Amygdala (tissue), 56 donors: ENCODE measurements around the gene AK3.
"Not testable (repeated sequence)": the region's sequence is repeated elsewhere in the genome, so short reads cannot be mapped to it uniquely, and the experiment has no call there.

Source experiments
- DNase-seq, 56 donors: peaks; one replicate each; lab custom pipeline; 2025; lab: John Stamatoyannopoulos, UW

Gene AK3

DNA sequence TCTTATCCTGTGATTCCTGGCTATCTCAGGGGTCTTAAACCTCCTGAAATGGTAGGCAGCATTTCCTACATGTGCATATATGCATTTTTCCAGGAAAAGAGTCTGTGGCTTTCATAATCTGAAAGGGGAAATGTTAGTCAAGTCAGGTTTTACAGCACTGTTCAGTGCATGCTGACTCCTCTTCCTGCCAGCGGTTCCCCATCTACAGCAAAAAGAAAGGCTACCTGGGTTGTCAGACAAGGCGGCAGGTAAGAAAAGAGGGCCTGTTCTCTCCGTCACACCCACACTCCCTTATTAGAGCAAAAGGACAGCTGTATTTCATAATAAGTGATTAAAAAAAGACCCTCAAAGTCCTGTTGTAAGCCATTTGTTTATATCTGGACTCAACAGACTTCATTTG is 70.4 kb downstream of the AK3 start:
- no peak for DNase-seq

DNA sequence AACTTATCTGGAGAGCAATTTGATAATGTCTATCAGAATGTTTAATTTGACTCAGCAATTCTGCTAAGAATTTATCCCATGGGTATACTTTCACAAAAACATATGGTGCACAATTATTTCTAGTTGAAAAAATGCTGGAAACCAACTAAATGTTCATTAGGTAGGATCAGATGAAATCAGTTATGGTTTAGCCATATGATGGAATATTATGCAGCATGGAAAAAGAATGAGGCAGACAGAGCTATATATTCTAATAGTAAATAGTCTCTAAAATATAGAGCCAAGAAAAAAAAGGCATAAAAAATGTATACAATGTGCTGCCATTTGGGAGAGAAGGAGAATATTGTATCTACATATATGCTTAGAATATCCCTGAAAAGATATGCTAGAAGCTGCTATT is 71.1 kb downstream of the AK3 start:
- DNase-seq, result no peak

DNA sequence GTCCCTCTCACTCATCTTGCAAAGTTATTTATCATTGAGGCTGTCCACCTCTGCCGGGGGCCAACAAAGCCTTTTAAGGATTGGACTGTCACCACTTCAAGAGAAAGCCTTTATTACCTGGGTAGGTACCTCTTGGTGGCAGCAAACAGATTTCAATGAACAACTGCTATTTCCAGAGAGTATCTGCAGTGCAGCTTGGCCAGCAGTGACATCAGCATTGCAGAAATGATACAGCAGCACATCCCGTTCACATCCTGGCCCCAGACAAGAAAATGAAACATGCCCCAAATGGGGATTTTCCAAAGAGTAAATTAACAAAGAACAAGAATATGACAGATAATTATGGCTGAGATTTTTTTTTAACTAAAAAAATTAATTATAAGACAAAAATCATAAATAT is 72.4 kb downstream of the AK3 start:
- DNase-seq, result no peak

DNA sequence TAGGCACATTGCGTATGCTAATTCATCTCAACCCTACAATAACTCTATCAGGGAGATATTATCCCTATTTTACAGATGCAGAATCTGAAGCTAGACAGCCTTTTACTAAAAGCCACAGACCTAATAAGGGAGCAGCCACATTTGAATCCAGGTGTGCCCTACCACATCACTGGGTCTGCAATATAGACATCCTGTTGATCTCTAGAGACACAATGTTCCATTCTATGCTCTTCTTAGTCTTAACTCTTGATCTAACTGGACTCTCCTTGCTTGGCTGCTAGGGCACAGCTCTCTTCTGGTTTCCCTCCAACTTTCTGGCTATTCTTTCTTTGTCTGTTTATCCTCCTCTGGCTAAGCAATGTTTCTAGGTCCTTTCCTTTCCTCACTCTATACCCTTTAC is 73.3 kb downstream of the AK3 start:
- DNase-seq, result no peak

DNA sequence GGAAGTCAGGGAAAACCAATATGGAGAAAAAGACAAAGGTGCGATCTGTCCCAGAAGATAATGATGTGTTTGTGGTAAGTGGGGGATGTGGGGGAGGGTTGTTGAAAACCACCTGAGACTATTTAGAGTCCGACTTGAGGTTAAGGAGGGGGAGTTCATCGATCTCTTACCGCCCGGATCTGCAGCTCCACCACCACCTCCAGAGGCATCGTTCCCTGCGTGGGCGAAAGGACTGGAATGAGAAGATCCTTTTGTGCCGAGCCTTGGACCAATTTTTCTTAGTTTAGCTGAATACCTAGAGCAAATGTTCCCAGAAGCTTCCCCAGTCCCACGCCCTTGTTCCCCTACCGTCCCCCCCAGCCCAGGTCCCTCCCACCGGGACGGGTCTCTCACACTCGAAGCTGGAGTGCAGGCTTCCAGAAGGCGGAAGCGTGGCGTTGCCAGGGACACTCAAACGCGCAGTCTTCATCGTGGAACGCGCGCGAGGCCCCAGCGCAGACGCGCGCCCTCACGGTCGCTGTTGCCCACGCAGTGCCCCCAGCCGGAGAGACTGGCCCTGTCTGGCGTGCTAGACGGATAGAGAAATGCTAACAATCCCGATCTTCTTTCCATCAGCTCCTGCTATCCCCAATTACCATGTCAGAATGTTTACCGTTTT is 74.8 kb downstream of the AK3 start, which contains the start of gene SPATA6L:
SPATA6L (minus strand) TSS at position 439 of the 658 bp plus-strand sequence; CDS start at position 209, 230 bp downstream.
- DNase-seq, result peak in 52 of 56 donors; percentile 8 to 78 (median 44)

DNA sequence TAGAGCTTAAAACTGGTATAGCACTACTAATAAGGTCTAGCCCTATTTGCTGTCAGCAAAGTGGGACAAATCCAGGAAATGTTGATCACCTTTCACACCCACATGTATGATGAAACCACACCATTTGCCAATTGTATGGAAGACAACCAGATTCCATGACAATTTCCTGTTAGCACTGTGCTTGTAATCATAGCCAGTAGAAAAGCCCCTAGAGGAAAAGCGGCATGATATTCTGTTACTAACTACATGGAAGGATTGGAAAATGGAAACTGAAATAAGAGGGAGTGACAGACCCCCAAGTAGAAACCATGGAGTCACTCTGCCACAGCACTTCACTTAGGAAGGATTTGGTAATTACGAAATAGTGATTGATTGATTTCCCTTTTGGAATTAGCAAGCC is 75.6 kb downstream of the AK3 start:
- DNase-seq, result no peak

DNA sequence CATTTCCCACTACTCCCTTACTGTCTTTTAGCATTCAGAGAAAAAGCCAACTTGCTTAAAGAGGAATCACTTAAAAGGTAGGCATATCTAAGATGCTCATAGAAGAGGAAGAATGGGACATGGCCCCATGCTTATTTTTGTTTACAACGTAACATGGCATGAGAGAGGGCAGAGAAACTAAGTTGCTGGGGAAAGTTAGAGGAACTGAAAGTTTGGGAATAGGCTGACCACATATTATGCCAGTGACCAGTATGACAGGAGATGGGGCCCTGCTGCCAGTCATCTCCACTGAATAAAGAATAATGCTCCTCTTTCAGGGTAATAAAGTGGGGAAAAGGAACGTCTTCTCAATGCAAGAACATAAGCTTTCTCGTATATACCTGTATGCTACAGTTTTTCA is 77.0 kb downstream of the AK3 start:
- DNase-seq, result no peak

DNA sequence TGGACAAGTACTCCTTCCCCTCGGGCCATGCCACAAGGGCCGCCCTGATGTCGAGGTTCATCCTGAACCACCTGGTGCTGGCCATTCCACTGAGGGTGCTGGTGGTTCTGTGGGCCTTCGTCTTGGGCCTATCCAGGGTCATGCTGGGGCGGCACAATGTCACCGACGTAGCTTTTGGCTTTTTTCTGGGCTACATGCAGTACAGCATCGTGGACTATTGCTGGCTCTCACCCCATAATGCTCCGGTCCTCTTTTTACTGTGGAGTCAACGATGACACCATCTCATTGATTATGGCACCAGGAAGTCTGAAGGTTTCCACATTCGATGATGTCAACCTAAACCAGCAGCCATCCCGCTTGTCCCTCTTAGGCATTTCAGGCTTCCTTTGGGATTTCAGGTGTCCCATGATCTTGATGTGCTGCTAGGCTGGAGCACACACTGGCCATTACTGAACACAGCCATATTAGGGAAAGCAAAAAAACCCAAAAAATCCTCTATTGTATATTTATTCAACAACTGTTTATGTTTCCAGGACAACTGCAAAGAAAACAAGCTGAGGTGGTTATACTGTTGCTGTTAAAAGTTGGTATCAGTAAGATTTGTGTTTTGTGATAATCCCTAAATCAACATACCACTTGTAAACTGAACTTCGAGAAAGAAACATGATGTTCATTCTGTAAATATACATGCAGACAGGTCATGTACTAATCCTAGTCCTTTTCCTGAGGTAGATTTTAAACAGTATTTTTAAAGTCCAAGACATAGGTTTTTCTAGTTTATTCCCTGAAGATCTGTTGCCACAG is 77.8 kb downstream of the AK3 start:
- peak in 2 of 56 donors; percentile 25 to 30 for DNase-seq

DNA sequence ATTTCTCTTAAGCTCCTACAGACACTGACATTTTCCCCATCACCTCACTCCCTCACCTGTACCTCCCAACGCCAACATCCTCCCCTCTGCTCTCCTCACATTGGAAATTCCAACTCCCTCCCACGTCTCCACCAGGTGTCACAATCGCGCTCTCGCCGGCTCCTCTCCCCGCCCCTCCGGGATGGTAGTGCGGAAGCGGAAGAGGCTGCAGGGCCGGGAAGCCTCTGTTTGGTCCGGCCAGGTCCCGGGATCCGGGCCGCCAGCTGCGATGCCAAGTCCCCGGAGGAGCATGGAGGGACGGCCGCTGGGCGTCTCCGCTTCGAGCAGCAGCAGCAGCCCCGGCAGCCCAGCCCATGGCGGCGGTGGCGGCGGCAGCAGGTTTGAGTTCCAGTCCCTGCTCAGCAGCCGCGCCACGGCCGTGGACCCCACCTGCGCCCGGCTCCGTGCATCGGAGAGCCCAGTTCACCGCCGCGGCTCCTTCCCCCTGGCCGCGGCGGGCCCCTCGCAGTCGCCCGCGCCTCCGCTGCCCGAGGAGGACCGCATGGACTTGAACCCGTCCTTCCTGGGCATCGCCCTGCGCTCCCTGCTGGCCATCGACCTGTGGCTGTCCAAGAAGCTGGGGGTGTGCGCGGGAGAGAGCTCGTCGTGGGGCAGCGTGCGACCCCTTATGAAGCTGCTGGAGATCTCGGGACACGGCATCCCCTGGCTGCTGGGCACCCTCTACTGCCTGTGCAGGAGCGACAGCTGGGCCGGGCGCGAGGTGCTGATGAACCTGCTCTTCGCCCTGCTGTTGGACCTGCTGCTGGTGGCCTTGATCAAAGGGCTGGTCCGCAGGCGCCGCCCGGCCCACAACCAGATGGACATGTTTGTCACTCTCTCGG is 78.7 kb downstream of the AK3 start, which contains the start of gene PLPP6:
PLPP6 (plus strand) TSS at position 187 of the 881 bp plus-strand sequence; CDS start at position 269, 82 bp downstream.
- peak in 55 of 56 donors; percentile 31 to 85 (median 65) for DNase-seq

DNA sequence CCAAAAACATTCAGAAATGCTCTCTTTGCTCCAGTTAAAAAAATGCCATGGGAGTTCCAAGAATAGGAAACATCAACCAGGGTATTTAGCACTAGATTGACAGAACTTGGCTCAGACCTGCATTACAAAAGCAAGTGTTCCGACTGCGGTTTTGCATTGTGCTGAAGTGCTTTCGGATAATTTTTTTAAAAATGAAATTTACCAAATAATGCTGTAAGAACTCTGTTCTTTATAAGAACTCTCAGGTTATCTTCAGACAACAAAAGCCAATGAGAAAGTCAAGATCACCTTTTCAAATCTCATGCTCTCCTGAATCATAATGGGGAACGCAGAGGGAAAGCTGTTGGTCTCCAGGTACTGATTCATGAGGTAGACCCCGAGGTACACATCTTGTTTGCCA is 79.4 kb downstream of the AK3 start:
- no peak for DNase-seq

DNA sequence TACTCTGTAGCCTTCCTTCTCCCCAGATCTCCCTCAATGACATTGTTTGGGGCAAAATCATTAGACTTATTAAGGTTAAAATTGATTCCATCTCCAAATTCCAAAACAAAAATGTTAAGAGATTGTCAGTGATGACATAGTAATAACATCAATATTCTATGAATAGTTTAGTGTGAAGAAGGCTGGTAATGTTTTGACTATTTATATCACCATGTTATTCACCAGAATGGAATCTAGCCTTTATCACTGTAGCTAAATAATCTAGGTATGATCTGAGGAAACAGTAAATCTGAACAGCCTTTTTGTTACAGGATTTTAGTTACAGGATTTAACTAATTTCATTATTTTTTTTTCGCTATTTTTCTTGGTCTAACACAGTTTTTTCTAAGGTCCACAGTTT is 79.8 kb downstream of the AK3 start:
- no peak for DNase-seq

DNA sequence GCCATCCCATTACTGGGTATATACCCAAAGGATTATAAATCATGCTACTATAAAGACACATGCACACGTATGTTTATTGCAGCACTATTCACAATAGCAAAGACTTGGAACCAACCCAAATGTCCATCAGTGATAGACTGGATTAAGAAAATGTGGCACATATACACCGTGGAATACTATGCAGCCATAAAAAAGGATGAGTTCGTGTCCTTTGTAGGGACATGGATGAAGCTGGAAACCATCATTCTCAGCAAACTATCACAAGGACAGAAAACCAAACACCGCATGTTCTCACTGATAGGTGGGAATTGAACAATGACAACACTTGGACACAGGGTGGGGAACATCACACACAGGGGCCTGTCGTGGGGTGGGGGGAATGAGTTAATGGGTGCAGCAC is 80.3 kb downstream of the AK3 start:
- DNase-seq, result not testable (repeated sequence)
